HFF-Myc (cell line): ENCODE measurements around the gene EIF4E1B.

Source experiments
- DNase-seq: peaks from one replicate; pipeline ENCODE4 v3.0.0-alpha.2; 2011; ENCODE audit warnings: low read depth; ENCODE audit errors: extremely low read depth
- H3K4me3 ChIP-seq: replicated peaks from 2 replicates; pipeline ENCODE4 v1.5.1; 2011; ENCODE audit warnings: low read depth, mild to moderate bottlenecking, control low read depth, low read length
- TF ChIP-seq, protein P1 (sequence below): IDR thresholded peaks from 2 replicates; pipeline ENCODE4 v1.5.1; 2012; ENCODE audit warnings: mild to moderate bottlenecking, low read depth, low read length, control low read depth; ENCODE audit errors: missing control alignments

EIF4E1B gene

DNA sequence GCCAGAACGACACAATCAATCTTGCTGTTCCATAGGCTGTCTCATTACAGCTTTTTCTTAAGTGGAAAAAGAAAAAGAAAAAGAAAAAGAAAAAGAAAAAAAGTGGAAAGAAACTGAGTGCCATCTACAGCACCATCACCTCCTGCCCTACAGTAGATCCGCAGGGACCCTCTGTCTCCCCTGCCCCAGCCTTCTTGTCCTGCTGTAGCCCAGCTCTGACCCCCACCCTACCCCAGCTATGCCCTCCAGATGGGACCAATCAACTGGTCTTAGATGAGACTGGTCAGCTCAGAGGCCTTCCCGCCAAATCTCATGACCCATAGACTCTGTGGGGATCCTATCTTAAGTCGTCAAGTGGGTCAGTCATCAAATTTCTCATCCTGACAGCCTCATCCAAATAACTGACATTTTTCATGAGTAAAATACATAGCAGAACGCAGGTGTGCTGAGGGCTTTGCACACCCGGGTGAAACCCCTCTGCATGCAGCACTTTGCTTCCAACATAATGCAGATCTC lies 51.6 kb downstream of the EIF4E1B start:
- no peak for DNase-seq
- no peak overlapping the region for H3K4me3 ChIP-seq
- TF ChIP-seq, protein P1, sequence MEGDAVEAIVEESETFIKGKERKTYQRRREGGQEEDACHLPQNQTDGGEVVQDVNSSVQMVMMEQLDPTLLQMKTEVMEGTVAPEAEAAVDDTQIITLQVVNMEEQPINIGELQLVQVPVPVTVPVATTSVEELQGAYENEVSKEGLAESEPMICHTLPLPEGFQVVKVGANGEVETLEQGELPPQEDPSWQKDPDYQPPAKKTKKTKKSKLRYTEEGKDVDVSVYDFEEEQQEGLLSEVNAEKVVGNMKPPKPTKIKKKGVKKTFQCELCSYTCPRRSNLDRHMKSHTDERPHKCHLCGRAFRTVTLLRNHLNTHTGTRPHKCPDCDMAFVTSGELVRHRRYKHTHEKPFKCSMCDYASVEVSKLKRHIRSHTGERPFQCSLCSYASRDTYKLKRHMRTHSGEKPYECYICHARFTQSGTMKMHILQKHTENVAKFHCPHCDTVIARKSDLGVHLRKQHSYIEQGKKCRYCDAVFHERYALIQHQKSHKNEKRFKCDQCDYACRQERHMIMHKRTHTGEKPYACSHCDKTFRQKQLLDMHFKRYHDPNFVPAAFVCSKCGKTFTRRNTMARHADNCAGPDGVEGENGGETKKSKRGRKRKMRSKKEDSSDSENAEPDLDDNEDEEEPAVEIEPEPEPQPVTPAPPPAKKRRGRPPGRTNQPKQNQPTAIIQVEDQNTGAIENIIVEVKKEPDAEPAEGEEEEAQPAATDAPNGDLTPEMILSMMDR = no peak

DNA sequence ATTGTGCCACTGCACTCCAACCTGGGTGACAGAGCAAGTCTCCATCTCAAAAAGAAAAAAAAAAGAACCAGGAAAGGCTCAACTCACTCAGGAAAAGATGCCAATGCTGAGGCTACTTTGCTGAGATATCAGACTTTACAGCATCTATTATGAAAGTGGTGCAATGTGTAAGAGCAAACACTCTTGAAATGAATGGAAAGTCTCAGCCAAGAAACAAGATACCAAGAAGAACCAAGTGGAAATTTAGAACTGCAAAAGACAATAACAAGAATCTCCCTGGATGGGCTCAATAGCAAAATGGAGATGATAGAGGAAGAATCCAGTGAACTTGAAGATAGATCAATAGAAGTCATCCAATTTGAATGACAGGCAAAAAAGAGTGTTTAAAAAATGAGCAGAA lies 54.5 kb downstream of the EIF4E1B start:
- TF ChIP-seq, protein P1 = no peak
- no peak for DNase-seq
- H3K4me3 ChIP-seq = no peak overlapping the region

DNA sequence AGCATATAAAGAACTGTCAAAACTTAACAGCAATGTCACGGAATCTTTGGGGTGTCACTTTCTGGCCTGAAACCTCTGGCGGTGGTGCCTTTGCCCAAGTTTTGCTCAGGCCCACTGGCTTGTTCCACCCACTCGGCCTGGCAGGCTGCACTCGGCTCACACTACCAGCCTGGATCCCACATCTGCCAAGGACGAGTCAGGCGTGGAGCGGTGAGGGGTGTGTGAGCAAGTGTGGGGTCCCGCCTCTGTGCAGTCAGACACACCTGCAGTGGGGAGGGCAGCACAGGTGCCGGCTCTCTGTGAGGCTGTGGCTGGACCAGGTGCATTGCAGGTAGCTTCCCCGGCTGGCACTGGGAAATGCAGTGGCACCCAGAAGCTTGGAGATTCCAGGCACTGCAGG lies 56.8 kb downstream of the EIF4E1B start:
- DNase-seq = no peak
- TF ChIP-seq, protein P1 = no peak
- H3K4me3 ChIP-seq = no peak overlapping the region

DNA sequence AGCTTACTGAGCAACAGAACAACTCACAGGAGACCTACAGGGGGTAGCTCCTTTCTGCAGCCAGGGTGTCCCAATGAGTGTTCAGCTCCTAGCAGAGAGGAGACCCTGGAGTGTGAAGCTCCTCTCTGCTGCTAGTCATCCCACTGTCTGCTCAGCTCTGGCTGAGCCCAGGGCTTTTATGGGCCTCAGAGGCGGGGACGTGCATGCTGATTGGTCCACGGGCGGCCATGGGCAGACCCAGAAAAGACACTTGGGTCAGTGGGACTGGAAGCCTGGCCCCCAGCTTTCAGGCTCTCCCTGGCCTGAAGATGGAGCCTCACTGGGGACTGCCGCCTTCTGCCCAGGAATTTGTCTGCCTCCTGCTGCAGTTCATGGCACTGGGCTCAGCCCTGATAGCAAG lies 57.4 kb downstream of the EIF4E1B start:
- TF ChIP-seq, protein P1 = no peak
- no peak for DNase-seq
- no peak overlapping the region for H3K4me3 ChIP-seq

DNA sequence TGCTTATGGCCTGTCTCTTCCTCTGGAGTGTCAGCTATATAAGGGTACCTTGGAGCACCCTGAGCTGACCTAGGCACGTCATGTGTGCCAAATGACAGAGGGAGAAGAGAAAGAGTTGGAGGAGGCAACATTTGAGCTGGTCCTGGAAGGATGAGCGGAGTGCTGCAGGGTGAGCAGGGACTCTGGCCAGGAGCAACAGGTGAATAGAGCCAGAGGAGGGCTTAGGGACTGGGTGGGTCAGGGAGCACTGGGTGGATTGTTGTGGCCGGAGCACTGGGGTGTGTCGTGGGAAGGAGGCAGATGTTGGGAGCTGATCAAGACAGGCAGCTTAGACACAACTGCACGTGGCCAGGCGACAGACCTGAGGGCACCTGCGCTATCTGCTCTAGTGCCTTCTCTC lies 60.4 kb downstream of the EIF4E1B start:
- H3K4me3 ChIP-seq = no peak overlapping the region

DNA sequence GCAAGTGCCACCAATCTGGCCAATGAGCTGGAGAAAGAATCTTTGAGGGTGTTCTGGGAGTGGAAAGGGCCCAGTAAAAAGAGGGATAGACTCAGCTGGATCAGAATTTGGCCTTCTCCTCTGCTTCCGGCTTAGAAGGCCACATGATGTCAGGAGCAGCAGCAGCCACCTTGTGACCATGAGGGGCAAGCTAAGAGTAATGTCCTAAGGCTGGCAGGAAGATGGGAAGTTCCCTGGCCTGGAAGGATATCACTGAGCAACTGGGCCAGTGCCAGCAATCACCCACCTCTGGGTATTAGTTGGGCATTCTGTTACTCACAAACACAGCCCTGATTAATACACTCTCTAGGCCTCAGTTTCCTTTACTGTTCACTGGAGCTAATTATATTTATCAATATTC lies 61.0 kb downstream of the EIF4E1B start:
- DNase-seq = no peak
- no peak overlapping the region for H3K4me3 ChIP-seq
- TF ChIP-seq, protein P1 = no peak

More for the DNA sequence above, 60.4 kb downstream of the EIF4E1B start:
- DNase-seq = no peak
- TF ChIP-seq, protein P1 = no peak

DNA sequence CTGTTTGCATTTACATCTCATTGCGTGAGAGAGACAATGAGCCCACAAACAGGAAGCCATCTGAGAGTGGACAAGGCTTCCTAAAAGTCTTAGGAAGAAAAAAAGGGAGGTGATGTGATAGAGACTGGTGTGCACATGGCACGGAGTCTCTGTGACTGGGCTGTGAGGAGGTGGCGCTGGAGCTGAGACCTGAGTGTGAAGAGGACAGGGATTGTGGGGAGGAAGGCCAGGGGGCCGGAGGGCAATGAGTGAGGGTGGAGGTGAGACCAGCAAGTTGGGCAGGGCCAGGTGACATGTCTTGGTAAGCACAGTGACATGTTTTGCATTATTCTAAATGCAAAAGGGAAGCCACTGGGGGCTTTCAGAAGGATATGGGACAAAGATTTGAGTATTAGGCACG lies 61.9 kb downstream of the EIF4E1B start:
- H3K4me3 ChIP-seq = no peak overlapping the region
- DNase-seq = no peak
- TF ChIP-seq, protein P1 = no peak
